Measurements from ENCODE around the gene MGAT5. TPM values are rescaled to one million over a fixed set of nuclear protein-coding genes. Genes with fewer than 3 reads are reported as not detected.

MGAT5 gene
- total RNA-seq, 1 experiment from 2014 or later, result 22.1 TPM

DNA sequence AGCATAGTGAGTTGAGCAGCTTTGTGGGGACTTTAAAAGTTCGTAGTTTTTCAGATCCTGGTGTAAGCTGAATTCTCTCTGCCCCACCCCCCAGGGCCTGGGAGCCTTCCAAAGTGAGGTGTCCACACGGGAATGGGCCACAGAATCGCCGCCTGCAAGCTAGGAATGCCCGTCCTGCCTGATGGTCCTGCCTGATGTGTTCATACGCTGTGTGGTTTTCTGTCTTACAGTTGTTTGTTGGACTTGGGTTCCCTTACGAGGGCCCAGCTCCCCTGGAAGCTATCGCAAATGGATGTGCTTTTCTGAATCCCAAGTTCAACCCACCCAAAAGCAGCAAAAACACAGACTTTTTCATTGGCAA, 158.7 kb downstream of the MGAT5 start:
- Histone ChIP-seq H3K9me3 (no peaks in the 10 kb centered on the region), H3K4me3 (ENCODE audit: low read depth, low read length) (no peak overlapping the region), H3K27me3 (replicated peaks; ENCODE audit: control insufficient read depth, insufficient read depth, low read length) (no peaks in the 10 kb centered on the region), H3K36me3 (ENCODE audit: control insufficient read depth, insufficient read depth, low read length) (no peaks in the 10 kb centered on the region), H3K4me1 (peaks cover 7% of the 10 kb centered on the region)
- Mint-ChIP-seq H3K9me3 (ENCODE audit: unreplicated experiment) (no peaks in the 10 kb centered on the region), H3K27me3 (ENCODE audit: insufficient read depth, unreplicated experiment) (no peaks in the 10 kb centered on the region), H3K4me1 (ENCODE audit: low read depth, unreplicated experiment) (peaks cover 12% of the 10 kb centered on the region), H3K36me3 (ENCODE audit: insufficient read depth, unreplicated experiment) (no peaks in the 10 kb centered on the region), H3K27ac (ENCODE audit: unreplicated experiment) (no peak overlapping the region), H3K4me3 (ENCODE audit: unreplicated experiment) (no peak overlapping the region)
- CTCF ChIA-PET, result interaction anchor here (1.1 to 3.2 kb wide), 11 partner anchors 11 to 526 kb away, joined by 3 to 34 read pairs (median 10); no protein-coding TSS in a partner anchor
- TF ChIP-seq, protein P1, sequence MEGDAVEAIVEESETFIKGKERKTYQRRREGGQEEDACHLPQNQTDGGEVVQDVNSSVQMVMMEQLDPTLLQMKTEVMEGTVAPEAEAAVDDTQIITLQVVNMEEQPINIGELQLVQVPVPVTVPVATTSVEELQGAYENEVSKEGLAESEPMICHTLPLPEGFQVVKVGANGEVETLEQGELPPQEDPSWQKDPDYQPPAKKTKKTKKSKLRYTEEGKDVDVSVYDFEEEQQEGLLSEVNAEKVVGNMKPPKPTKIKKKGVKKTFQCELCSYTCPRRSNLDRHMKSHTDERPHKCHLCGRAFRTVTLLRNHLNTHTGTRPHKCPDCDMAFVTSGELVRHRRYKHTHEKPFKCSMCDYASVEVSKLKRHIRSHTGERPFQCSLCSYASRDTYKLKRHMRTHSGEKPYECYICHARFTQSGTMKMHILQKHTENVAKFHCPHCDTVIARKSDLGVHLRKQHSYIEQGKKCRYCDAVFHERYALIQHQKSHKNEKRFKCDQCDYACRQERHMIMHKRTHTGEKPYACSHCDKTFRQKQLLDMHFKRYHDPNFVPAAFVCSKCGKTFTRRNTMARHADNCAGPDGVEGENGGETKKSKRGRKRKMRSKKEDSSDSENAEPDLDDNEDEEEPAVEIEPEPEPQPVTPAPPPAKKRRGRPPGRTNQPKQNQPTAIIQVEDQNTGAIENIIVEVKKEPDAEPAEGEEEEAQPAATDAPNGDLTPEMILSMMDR (IDR thresholded peaks at IDR 0.05; ENCODE audit: insufficient read depth in 1 of 2, low read depth in 1 of 2, low read length in 1 of 2, severe bottlenecking in 1 of 2, unreplicated experiment in 1 of 2), result no peak
- no TSS peak for BruUV-seq (replicated peaks)
- POLR2A ChIA-PET, result no interaction called here
- intact Hi-C loops (cut with micrococcal nuclease; ENCODE audit: unreplicated experiment), result loop anchor here (1.0 kb wide), 6 partner anchors 20 to 526 kb away; no protein-coding TSS in a partner anchor
- no peak for DNase-seq

DNA sequence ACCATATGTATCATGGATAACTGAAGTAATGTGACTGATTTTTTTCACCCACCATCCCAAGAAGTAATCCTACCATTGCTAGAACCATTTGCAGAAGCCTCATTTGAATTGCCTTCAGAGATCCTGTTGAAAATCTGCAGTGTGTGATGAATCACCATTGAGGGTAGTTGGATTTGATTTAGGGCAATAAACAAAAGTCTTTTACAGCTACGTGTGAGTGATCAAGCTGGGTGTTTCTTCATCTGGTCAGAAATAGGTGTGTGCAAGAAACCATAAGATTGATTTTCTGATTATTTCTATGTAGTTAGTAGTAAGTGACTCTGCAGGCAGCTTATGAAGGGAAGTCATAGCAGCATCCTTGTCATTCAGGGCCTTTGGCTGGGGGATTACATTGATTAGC, 159.6 kb downstream of the MGAT5 start:
- intact Hi-C loops (cut with micrococcal nuclease; ENCODE audit: unreplicated experiment), result no loop called here
- BruUV-seq (replicated peaks), result no TSS peak
- TF ChIP-seq, protein P1 (IDR thresholded peaks at IDR 0.05; ENCODE audit: insufficient read depth in 1 of 2, low read depth in 1 of 2, low read length in 1 of 2, severe bottlenecking in 1 of 2, unreplicated experiment in 1 of 2), result no peak
- Histone ChIP-seq H3K27me3 (replicated peaks; ENCODE audit: control insufficient read depth, insufficient read depth, low read length) (no peaks in the 10 kb centered on the region), H3K9me3 (no peaks in the 10 kb centered on the region), H3K4me3 (ENCODE audit: low read depth, low read length) (no peak overlapping the region), H3K36me3 (ENCODE audit: control insufficient read depth, insufficient read depth, low read length) (no peaks in the 10 kb centered on the region), H3K4me1 (peaks cover 7% of the 10 kb centered on the region)
- CTCF ChIA-PET, result interaction anchor here (3.1 to 3.2 kb wide), 2 partner anchors 38 to 295 kb away, joined by 19 to 34 read pairs; no protein-coding TSS in a partner anchor
- Mint-ChIP-seq H3K4me3 (ENCODE audit: unreplicated experiment) (no peak overlapping the region), H3K4me1 (ENCODE audit: low read depth, unreplicated experiment) (peaks cover 12% of the 10 kb centered on the region), H3K36me3 (ENCODE audit: insufficient read depth, unreplicated experiment) (peaks cover 3% of the 10 kb centered on the region), H3K9me3 (ENCODE audit: unreplicated experiment) (no peaks in the 10 kb centered on the region), H3K27me3 (ENCODE audit: insufficient read depth, unreplicated experiment) (no peaks in the 10 kb centered on the region), H3K27ac (ENCODE audit: unreplicated experiment) (no peak overlapping the region)
- POLR2A ChIA-PET, result no interaction called here
- DNase-seq, result no peak

DNA sequence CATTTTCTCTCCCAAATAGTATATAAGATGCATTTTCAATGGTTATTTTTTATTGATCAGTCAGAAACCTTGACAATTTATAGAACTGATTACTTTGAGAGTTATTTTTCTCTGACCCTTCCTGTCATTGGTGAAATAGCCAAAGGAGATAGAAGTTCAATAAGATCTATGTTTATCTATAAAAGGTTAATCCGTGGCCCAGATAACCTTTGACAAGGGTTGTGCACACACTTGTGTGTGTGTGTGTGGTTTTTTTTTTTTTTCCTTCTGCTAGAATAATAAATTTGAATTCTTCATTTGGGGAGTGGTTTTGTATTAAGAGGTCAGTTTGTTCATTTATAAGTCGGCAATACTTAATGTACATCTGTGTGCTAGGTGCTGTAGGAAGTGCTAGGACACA, 160.0 kb downstream of the MGAT5 start:
- no peak overlapping the region for H3K4me3 Mint-ChIP-seq (ENCODE audit: unreplicated experiment)
- BruUV-seq (replicated peaks), result no TSS peak
- H3K36me3 Mint-ChIP-seq (ENCODE audit: insufficient read depth, unreplicated experiment), result peaks cover 6% of the 10 kb centered on the region
- Histone ChIP-seq H3K4me1 (peaks cover 7% of the 10 kb centered on the region), H3K27me3 (replicated peaks; ENCODE audit: control insufficient read depth, insufficient read depth, low read length) (no peaks in the 10 kb centered on the region), H3K9me3 (no peaks in the 10 kb centered on the region), H3K36me3 (ENCODE audit: control insufficient read depth, insufficient read depth, low read length) (no peaks in the 10 kb centered on the region), H3K4me3 (ENCODE audit: low read depth, low read length) (no peak overlapping the region)
- POLR2A ChIA-PET, result no interaction called here
- no peaks in the 10 kb centered on the region for H3K9me3 Mint-ChIP-seq (ENCODE audit: unreplicated experiment)
- CTCF ChIA-PET, result interaction anchor here (3.1 to 3.2 kb wide), 2 partner anchors 37 to 296 kb away, joined by 19 to 34 read pairs; no protein-coding TSS in a partner anchor
- no peaks in the 10 kb centered on the region for H3K27me3 Mint-ChIP-seq (ENCODE audit: insufficient read depth, unreplicated experiment)
- no peak overlapping the region for H3K27ac Mint-ChIP-seq (ENCODE audit: unreplicated experiment)
- TF ChIP-seq, protein P1 (IDR thresholded peaks at IDR 0.05; ENCODE audit: insufficient read depth in 1 of 2, low read depth in 1 of 2, low read length in 1 of 2, severe bottlenecking in 1 of 2, unreplicated experiment in 1 of 2), result no peak
- intact Hi-C loops (cut with micrococcal nuclease; ENCODE audit: unreplicated experiment), result no loop called here
- no peak for DNase-seq
- peaks cover 12% of the 10 kb centered on the region for H3K4me1 Mint-ChIP-seq (ENCODE audit: low read depth, unreplicated experiment)

All from Caco-2 (cell line).